ENCODE data around the gene TYROBP.
A peak's percentile ranks its signal among the peaks of the same experiment; 100 is the strongest.

- TF ChIP-seq MAX (IDR thresholded peaks at IDR 0.05) (no peak), CTCF (IDR thresholded peaks at IDR 0.05; ENCODE audit: low read depth, low read length, missing input control) (no peak), RAD21 (IDR thresholded peaks at IDR 0.05) (peak in 1 of 2 donors; percentile 3), FOXA1 (IDR thresholded peaks at IDR 0.05) (no peak), GABPA (IDR thresholded peaks at IDR 0.05 in 1 of 2, conservative IDR thresholded peaks at IDR 0.05 in 1 of 2) (no peak)
- TF ChIP-seq, protein P1, sequence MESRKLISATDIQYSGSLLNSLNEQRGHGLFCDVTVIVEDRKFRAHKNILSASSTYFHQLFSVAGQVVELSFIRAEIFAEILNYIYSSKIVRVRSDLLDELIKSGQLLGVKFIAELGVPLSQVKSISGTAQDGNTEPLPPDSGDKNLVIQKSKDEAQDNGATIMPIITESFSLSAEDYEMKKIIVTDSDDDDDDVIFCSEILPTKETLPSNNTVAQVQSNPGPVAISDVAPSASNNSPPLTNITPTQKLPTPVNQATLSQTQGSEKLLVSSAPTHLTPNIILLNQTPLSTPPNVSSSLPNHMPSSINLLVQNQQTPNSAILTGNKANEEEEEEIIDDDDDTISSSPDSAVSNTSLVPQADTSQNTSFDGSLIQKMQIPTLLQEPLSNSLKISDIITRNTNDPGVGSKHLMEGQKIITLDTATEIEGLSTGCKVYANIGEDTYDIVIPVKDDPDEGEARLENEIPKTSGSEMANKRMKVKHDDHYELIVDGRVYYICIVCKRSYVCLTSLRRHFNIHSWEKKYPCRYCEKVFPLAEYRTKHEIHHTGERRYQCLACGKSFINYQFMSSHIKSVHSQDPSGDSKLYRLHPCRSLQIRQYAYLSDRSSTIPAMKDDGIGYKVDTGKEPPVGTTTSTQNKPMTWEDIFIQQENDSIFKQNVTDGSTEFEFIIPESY (IDR thresholded peaks at IDR 0.05), result no peak
These were observed 23.7 kb upstream of the TYROBP start for GRCh38 chr19:35931874-35932202.
